Measurements from ENCODE around the gene ATP2B2. TPM values are rescaled to one million over a fixed set of nuclear protein-coding genes. Genes with fewer than 3 reads are reported as not detected.
A peak's percentile ranks its signal among the peaks of the same experiment; 100 is the strongest.

Gene ATP2B2
- total and polyA plus RNA-seq, 9 of the 15 experiments (the other 6 are each of a cell fraction or from before 2014, with no cell fraction given) = 0.06 TPM; not detected in 8

DNA sequence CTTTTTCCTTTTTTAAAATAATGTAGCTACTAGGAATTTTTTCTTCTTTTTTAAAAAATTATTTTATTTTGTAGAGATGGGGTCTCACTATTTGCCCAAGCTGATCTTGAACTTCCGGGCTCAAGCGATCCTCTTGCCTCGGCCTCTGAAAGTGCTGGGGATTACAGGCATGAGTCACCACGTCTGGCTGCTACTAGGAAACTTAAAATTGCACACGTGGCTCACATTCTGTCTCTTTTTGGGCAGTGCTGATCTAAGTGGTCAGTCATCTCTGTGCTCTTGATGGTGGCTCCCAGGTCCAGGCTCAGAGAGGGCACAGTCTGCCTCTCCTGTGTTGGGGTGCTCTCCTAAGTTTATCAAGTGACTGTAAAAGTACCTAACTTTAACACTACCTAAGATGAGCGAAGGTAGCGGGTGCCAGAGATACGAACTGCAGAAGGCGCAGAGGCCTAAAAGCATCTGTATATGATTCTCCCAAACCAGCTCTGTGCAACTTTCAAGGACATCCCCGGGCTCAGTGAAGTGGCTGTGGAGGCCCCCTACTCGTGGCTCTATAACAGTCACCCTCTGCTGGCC lies 131.6 kb downstream of the ATP2B2 start (continued):
- TF ChIP-seq, protein P1, sequence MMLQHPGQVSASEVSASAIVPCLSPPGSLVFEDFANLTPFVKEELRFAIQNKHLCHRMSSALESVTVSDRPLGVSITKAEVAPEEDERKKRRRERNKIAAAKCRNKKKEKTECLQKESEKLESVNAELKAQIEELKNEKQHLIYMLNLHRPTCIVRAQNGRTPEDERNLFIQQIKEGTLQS (IDR thresholded peaks at IDR 0.05) = peak; percentile 90
- TF ChIP-seq, protein P1 (CRISPR knock-in tag; conservative IDR thresholded peaks at IDR 0.05) = no peak
- no peak for TF ChIP-seq RREB1 (CRISPR knock-in tag; IDR thresholded peaks at IDR 0.05)
- no peak for TF ChIP-seq NFE2 (IDR thresholded peaks at IDR 0.05; ENCODE audit: low read depth)
- TF ChIP-seq ZNF12 (CRISPR knock-in tag; IDR thresholded peaks at IDR 0.05) = no peak
- TF ChIP-seq SMARCA4 (IDR thresholded peaks at IDR 0.05) = peak; percentile 31; the same call in 1 of the 2 replicates
- no peak for TF ChIP-seq ERF (CRISPR knock-in tag; IDR thresholded peaks at IDR 0.05)
- no peak for TF ChIP-seq NFRKB (IDR thresholded peaks at IDR 0.05; ENCODE audit: low read depth)
- TF ChIP-seq FOXA1 (IDR thresholded peaks at IDR 0.05; ENCODE audit: borderline replicate concordance) = no peak
- no peak for TF ChIP-seq THRAP3 (IDR thresholded peaks at IDR 0.05; ENCODE audit: borderline replicate concordance)
- TF ChIP-seq U2AF2 (optimal IDR thresholded peaks at IDR 0.05; ENCODE audit: low read depth, low read length) = no peak
- TF ChIP-seq, protein P2, sequence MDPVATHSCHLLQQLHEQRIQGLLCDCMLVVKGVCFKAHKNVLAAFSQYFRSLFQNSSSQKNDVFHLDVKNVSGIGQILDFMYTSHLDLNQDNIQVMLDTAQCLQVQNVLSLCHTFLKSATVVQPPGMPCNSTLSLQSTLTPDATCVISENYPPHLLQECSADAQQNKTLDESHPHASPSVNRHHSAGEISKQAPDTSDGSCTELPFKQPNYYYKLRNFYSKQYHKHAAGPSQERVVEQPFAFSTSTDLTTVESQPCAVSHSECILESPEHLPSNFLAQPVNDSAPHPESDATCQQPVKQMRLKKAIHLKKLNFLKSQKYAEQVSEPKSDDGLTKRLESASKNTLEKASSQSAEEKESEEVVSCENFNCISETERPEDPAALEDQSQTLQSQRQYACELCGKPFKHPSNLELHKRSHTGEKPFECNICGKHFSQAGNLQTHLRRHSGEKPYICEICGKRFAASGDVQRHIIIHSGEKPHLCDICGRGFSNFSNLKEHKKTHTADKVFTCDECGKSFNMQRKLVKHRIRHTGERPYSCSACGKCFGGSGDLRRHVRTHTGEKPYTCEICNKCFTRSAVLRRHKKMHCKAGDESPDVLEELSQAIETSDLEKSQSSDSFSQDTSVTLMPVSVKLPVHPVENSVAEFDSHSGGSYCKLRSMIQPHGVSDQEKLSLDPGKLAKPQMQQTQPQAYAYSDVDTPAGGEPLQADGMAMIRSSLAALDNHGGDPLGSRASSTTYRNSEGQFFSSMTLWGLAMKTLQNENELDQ (CRISPR knock-in tag; IDR thresholded peaks at IDR 0.05; ENCODE audit: borderline replicate concordance) = no peak
- TF ChIP-seq, protein P3, sequence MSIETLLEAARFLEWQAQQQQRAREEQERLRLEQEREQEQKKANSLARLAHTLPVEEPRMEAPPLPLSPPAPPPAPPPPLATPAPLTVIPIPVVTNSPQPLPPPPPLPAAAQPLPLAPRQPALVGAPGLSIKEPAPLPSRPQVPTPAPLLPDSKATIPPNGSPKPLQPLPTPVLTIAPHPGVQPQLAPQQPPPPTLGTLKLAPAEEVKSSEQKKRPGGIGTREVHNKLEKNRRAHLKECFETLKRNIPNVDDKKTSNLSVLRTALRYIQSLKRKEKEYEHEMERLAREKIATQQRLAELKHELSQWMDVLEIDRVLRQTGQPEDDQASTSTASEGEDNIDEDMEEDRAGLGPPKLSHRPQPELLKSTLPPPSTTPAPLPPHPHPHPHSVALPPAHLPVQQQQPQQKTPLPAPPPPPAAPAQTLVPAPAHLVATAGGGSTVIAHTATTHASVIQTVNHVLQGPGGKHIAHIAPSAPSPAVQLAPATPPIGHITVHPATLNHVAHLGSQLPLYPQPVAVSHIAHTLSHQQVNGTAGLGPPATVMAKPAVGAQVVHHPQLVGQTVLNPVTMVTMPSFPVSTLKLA (conservative IDR thresholded peaks at IDR 0.05) = no peak
- TF ChIP-seq SRSF3 (IDR thresholded peaks at IDR 0.05; ENCODE audit: insufficient read depth, low read length) = no peak
- TF ChIP-seq FOSL1 (tag; conservative IDR thresholded peaks at IDR 0.05) = peak; percentile 90
- TF ChIP-seq ZNF23 (CRISPR knock-in tag; IDR thresholded peaks at IDR 0.05) = no peak
- TF ChIP-seq RAD51 (IDR thresholded peaks at IDR 0.05; ENCODE audit: borderline replicate concordance, low read depth) = peak; percentile 14; the same call in 1 of the 2 replicates
- TF ChIP-seq PTTG1 (tag; IDR thresholded peaks at IDR 0.05; ENCODE audit: low read depth) = no peak
- peak; percentile 22; the same call in 1 of the 2 replicates for TF ChIP-seq MAFK (IDR thresholded peaks at IDR 0.05; ENCODE audit: low read length)
